HG02763 (cell line): ENCODE measurements around the gene RPL11.
"Not testable (repeated sequence)": the region's sequence is repeated elsewhere in the genome, so short reads cannot be mapped to it uniquely, and the experiment has no call there.

Source experiments
- ATAC-seq: cut with Tn5 transposase; IDR thresholded peaks from one replicate; pipeline ENCODE4 v1.9.1; 2021; ENCODE audit warnings: mild to moderate bottlenecking, moderate library complexity; ENCODE audit not compliant: unreplicated experiment

The RPL11 gene

GRCh38 chr1:23691499-23692307 lies at the start of gene RPL11:
Gene RPL11, plus strand, starts transcription at chr1:23691806. Its CDS starts 18 bp downstream, at chr1:23691824.
- peak; percentile 88 for ATAC-seq

GRCh38 chr1:23643736-23644554 lies 47.7 kb upstream of the RPL11 start:
- no peak for ATAC-seq

GRCh38 chr1:23644555-23644866 lies 47.1 kb upstream of the RPL11 start:
- no peak for ATAC-seq

- no peak for ATAC-seq
Measured at GRCh38 chr1:23645338-23645737, 46.3 kb upstream of the RPL11 start.

GRCh38 chr1:23646091-23646490 lies 45.5 kb upstream of the RPL11 start:
- no peak for ATAC-seq

- ATAC-seq = no peak
Measured at GRCh38 chr1:23646541-23646940, 45.1 kb upstream of the RPL11 start.

GRCh38 chr1:23648576-23648975 lies 43.0 kb upstream of the RPL11 start:
- ATAC-seq = no peak

- ATAC-seq = not testable (repeated sequence)
Measured at GRCh38 chr1:23649157-23649556, 42.4 kb upstream of the RPL11 start.

- no peak for ATAC-seq
Measured at GRCh38 chr1:23650344-23650990, 41.1 kb upstream of the RPL11 start.

- ATAC-seq = no peak
Measured at GRCh38 chr1:23651069-23651808, 40.4 kb upstream of the RPL11 start.

- no peak for ATAC-seq
Measured at GRCh38 chr1:23657659-23658275, 33.8 kb upstream of the RPL11 start.

- no peak for ATAC-seq
Measured at GRCh38 chr1:23660671-23661070, 30.9 kb upstream of the RPL11 start.

- no peak for ATAC-seq
Measured at GRCh38 chr1:23661887-23662286, 29.7 kb upstream of the RPL11 start.

- ATAC-seq = no peak
Measured at GRCh38 chr1:23664837-23665795, 26.5 kb upstream of the RPL11 start.

GRCh38 chr1:23667411-23667810 lies 24.2 kb upstream of the RPL11 start:
- ATAC-seq = no peak

GRCh38 chr1:23670709-23671108 lies 20.9 kb upstream of the RPL11 start:
- no peak for ATAC-seq

- ATAC-seq = no peak
Measured at GRCh38 chr1:23673086-23673813, 18.4 kb upstream of the RPL11 start.

- no peak for ATAC-seq
Measured at GRCh38 chr1:23679815-23680214, 11.8 kb upstream of the RPL11 start.

- no peak for ATAC-seq
Measured at GRCh38 chr1:23682946-23683345, 8.7 kb upstream of the RPL11 start.
